Testis (tissue), 3 donors: Measurements from ENCODE around the gene PLXDC2. TPM values are rescaled to one million over a fixed set of nuclear protein-coding genes. Genes with fewer than 3 reads are reported as not detected.

ENCODE experiments used
- DNase-seq: peaks from one replicate; pipeline ENCODE4 v3.0.0-alpha.2; 2019
- H3K27ac ChIP-seq, 2 donors: fragments of 200-600 bp; sonication (generic); one replicate each; pipeline ENCODE4 v1.5.1; 2019
- H3K27me3 ChIP-seq: fragments of 200-600 bp; sonication (generic); one replicate; pipeline ENCODE4 v1.5.1; 2019
- H3K36me3 ChIP-seq: fragments of 200-600 bp; sonication (generic); one replicate; pipeline ENCODE4 v1.5.1; 2017; ENCODE audit warnings: low read depth; ENCODE audit errors: missing control alignments
- H3K4me1 ChIP-seq: fragments of 200-600 bp; sonication (generic); one replicate; pipeline ENCODE4 v1.5.1; 2019
- H3K4me3 ChIP-seq, 2 donors: fragments of 200-600 bp; sonication (generic); one replicate each; pipeline ENCODE4 v1.5.1; 2017 to 2019
- H3K9me3 ChIP-seq: fragments of 200-600 bp; sonication (generic); one replicate; pipeline ENCODE4 v1.5.1; 2017
- POLR2A ChIP-seq: fragments of 450-650 bp; IDR thresholded peaks from one replicate; pipeline ENCODE4 v1.6.1; 2017; ENCODE audit warnings: antibody characterized with exemption, mild to moderate bottlenecking, moderate library complexity
- WGBS, 2 donors: methylation state at CpG; one replicate each; pipeline ENCODE4 v1.1.5; 2018; 5-methylcytosine and 5-hydroxymethylcytosine counted together
- intact Hi-C: fragments of 100-400 bp; cut with DNase I; formaldehyde crosslinking; loops from one replicate; pipeline ENCODE4 v1.15.1; 2023; ENCODE audit warnings: low total_unique reads
- polyA plus RNA-seq: library from polyadenylated mRNA; stranded (reverse); fragments of 350-450 nt; fragmentation: Illumina TruSeq; extraction: RNeasy Lipid Tissue Mini Kit (QIAGEN cat#74804); gene quantifications from one replicate; pipeline ENCODE4 v1.2.3, GENCODE V29; 2014; ENCODE audit warnings: low read depth, low replicate concordance; ENCODE audit not compliant: insufficient read depth
- total RNA-seq, 2 donors: library from RNA; depleted of rRNA; stranded (reverse); fragments of >200 nt; gene quantifications; one replicate each; pipeline ENCODE4 v1.2.3, GENCODE V29; 2016
- TF ChIP-seq, protein P1 (sequence below), 3 experiments: fragments of 450-650 bp in 2 of 3; fragments of 200-600 bp in 1 of 3; sonication (generic) in 1 of 3; IDR thresholded peaks; one replicate each; pipeline ENCODE4 v1.5.1; 2016 to 2019; ENCODE audit warnings: antibody characterized with exemption in 3 of 3, mild to moderate bottlenecking in 2 of 3, moderate library complexity in 1 of 3

The PLXDC2 gene
- total and polyA plus RNA-seq, 3 donors from 2014 or later = 27.5 to 81.7 (median 53.6) TPM

DNA sequence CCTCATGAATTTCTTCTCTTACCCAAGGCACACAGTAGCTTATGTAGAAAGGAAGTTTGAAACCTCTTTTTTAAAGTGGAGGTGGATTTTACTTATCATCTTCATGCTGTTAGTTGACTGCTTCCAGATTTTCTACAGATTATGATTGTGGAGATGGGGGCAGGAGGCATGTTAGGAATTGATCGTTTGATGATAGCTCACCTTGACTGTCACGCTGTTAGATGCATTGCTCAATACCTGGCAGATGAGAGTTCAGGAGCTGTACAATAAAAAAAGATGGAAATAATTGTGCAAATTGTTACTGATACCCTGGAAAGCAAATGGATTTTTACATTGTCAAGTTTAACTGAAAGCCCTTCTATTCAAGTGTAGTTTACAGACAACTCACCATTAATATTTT, 340.3 kb downstream of the PLXDC2 start:
- no peaks in the 10 kb centered on the region for H3K27me3 ChIP-seq
- DNase-seq = no peak
- no peak overlapping the region for H3K27ac ChIP-seq
- intact Hi-C loops = no loop called here
- no peak overlapping the region for H3K4me3 ChIP-seq
- no peaks in the 10 kb centered on the region for H3K9me3 ChIP-seq
- no peak for TF ChIP-seq POLR2A
- TF ChIP-seq, protein P1, sequence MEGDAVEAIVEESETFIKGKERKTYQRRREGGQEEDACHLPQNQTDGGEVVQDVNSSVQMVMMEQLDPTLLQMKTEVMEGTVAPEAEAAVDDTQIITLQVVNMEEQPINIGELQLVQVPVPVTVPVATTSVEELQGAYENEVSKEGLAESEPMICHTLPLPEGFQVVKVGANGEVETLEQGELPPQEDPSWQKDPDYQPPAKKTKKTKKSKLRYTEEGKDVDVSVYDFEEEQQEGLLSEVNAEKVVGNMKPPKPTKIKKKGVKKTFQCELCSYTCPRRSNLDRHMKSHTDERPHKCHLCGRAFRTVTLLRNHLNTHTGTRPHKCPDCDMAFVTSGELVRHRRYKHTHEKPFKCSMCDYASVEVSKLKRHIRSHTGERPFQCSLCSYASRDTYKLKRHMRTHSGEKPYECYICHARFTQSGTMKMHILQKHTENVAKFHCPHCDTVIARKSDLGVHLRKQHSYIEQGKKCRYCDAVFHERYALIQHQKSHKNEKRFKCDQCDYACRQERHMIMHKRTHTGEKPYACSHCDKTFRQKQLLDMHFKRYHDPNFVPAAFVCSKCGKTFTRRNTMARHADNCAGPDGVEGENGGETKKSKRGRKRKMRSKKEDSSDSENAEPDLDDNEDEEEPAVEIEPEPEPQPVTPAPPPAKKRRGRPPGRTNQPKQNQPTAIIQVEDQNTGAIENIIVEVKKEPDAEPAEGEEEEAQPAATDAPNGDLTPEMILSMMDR (IDR thresholded peaks at IDR 0.05) = no peak
- 98% methylated on average over 2 of the region's 2 CpGs for WGBS, 2 donors
- H3K4me1 ChIP-seq = no peaks in the 10 kb centered on the region
- no peaks in the 10 kb centered on the region for H3K36me3 ChIP-seq

DNA sequence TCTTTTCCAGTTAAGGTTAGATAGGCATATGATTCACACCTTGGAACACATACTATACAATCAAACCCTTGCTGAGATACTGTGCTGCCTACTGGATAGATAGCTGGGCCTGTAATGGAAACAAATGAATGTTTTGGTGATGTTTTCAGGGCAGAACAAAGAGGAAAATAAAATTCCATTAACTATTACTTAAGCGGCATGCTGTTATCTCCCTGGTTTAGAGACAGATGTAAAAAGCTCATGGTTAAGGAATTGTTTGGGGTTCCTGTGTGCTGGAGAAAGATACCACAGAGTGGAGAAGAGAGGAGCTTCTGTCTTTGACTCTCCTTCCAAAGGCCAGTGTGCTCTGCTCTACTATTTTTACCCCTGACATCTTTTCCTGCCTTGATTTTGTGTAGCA, 341.1 kb downstream of the PLXDC2 start:
- no peak for DNase-seq
- no peaks in the 10 kb centered on the region for H3K27me3 ChIP-seq
- no peak overlapping the region for H3K27ac ChIP-seq
- no peaks in the 10 kb centered on the region for H3K4me1 ChIP-seq
- H3K9me3 ChIP-seq = no peaks in the 10 kb centered on the region
- H3K36me3 ChIP-seq = no peaks in the 10 kb centered on the region
- intact Hi-C loops = no loop called here
- H3K4me3 ChIP-seq = no peak overlapping the region
- TF ChIP-seq, protein P1 (IDR thresholded peaks at IDR 0.05) = no peak
- TF ChIP-seq POLR2A = no peak
- 63 to 73% methylated on average over 1 of the region's 1 CpG for WGBS, 2 donors

DNA sequence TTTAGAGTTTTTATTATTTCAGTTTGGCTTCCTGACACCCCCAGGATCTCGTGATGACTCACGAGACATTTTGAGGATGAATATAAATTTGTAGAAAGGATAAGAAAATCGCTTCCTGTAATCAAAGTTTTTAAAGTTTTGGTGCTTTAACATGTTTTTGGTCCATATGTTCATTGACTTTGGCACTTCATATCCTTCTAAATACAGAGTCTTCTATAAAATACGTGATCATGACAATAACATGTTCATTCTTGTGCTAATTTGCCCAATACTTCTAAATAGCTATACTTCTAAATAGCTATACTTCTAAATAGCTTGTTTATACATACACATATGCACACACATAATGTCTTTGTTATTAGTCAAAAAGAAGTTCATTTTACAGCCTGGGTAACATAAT, 341.9 kb downstream of the PLXDC2 start:
- intact Hi-C loops = no loop called here
- no peak for TF ChIP-seq POLR2A
- TF ChIP-seq, protein P1 (IDR thresholded peaks at IDR 0.05) = no peak
- Histone ChIP-seq H3K9me3 (no peaks in the 10 kb centered on the region), H3K4me3 (no peak overlapping the region), H3K4me1 (no peaks in the 10 kb centered on the region), H3K36me3 (no peaks in the 10 kb centered on the region), H3K27me3 (no peaks in the 10 kb centered on the region), H3K27ac (no peak overlapping the region)
- 86 to 92% methylated on average over 4 of the region's 4 CpGs for WGBS, 2 donors
- DNase-seq = no peak

DNA sequence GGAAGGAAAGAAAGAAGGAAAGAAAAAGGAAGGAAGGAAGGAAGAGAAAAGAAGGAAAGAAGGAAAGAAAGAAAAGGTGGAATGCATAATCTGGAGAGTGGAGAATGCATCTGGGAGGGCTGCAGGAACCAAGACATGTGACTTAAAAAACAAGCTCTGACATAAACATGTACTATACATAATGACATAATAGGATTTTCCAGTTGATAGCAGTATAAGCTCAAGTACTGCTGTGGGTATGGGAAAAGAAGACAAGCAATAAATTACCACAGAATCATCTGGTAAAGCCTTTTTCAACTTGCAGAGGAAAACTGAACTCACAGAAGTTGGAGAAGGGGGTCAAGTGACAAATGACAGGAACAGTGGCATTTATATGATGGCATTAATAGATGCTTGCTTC, 345.9 kb downstream of the PLXDC2 start:
- no peaks in the 10 kb centered on the region for H3K4me1 ChIP-seq
- no peak overlapping the region for H3K27ac ChIP-seq
- H3K9me3 ChIP-seq = no peaks in the 10 kb centered on the region
- no peaks in the 10 kb centered on the region for H3K36me3 ChIP-seq
- no peak overlapping the region for H3K4me3 ChIP-seq
- intact Hi-C loops = no loop called here
- H3K27me3 ChIP-seq = no peaks in the 10 kb centered on the region
- DNase-seq = no peak
- TF ChIP-seq POLR2A = no peak
- TF ChIP-seq, protein P1 (IDR thresholded peaks at IDR 0.05) = no peak

DNA sequence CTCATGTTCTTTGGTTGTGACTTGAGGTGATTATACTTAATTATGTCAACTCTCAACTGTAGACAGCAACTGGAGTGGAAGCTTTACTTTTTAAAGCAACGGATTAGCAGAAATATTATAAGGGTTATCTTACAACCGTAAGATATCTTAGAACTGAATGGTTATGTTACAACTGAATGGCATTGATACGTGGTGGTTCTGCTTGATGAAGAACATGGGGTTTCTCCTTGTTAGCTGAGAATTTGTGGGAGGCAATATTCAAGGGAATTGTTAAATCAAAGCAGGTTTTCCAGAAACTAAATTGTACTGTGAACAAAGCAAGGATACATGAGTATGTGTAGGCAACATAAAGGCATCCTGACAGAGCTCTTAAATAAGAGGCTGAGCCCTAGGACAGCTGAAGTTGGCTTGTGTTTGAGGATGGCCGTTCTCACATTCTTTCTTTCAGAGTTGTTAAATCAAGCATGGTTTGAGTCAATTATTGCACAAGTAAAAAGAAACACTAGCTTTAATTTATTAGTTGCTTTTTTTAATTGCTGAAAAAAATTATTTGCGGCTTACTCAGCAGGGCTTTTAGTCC, 350.0 kb downstream of the PLXDC2 start:
- Histone ChIP-seq H3K4me1 (no peaks in the 10 kb centered on the region), H3K27me3 (no peaks in the 10 kb centered on the region), H3K4me3 (no peak overlapping the region), H3K9me3 (no peaks in the 10 kb centered on the region), H3K36me3 (no peaks in the 10 kb centered on the region), H3K27ac (no peak overlapping the region)
- WGBS, 2 donors = 64 to 75% methylated on average over 5 of the region's 5 CpGs
- TF ChIP-seq, protein P1 (IDR thresholded peaks at IDR 0.05) = no peak
- no peak for TF ChIP-seq POLR2A
- DNase-seq = no peak
- intact Hi-C loops = no loop called here
